H1 (cell line): ENCODE data around the gene ZYX. TPM values are rescaled to one million over a fixed set of nuclear protein-coding genes. Genes with fewer than 3 reads are reported as not detected.

ENCODE experiments used
- CTCF ChIA-PET: fragments of 300-600 bp; sonication (Branson Sonifier 250); formaldehyde crosslinking; loops from one replicate; lab custom pipeline; 2021; ENCODE audit not compliant: partially characterized antibody; lab: Charles Lee
- POLR2A ChIA-PET: fragments of 300-600 bp; sonication (Branson Sonifier 250); formaldehyde crosslinking; loops from one replicate; lab custom pipeline; 2021; ENCODE audit warnings: inconsistent platforms; ENCODE audit not compliant: partially characterized antibody; lab: Charles Lee
- DNase-seq, 2 experiments: peaks; one replicate each; pipeline versions ENCODE4 v3.0.0 to v3.0.0-alpha.2; 2010 to 2022; ENCODE audit warnings: low spot score in 2 of 2, low read depth in 1 of 2, mixed read lengths in 1 of 2
- FAIRE-seq: peaks from 2 replicates; lab custom pipeline; 2011; peaks lifted over from hg19 to GRCh38; lab: Jason Lieb, UNC
- H2AFZ ChIP-seq: 2 replicates; pipeline ENCODE4 v1.8.1; 2012; ENCODE audit warnings: low read length, inconsistent platforms
- H2AK5ac ChIP-seq: 2 replicates; pipeline ENCODE4 v1.6.1; 2013; ENCODE audit warnings: low read depth, low read length
- H2BK120ac ChIP-seq: replicated peaks from 2 replicates; pipeline ENCODE3; 2013; ENCODE audit warnings: low read depth, low read length, inconsistent platforms
- H2BK12ac ChIP-seq: 2 replicates; pipeline ENCODE4 v1.6.1; 2013; ENCODE audit warnings: low read depth, low read length
- H2BK15ac ChIP-seq: 2 replicates; pipeline ENCODE4 v1.6.1; 2013; ENCODE audit warnings: low read length
- H2BK20ac ChIP-seq: 2 replicates; pipeline ENCODE4 v1.6.1; 2013; ENCODE audit warnings: low read length
- H2BK5ac ChIP-seq: 2 replicates; pipeline ENCODE4 v1.6.1; 2013; ENCODE audit warnings: low read depth, low read length
- H3K14ac ChIP-seq: 2 replicates; pipeline ENCODE4 v1.6.1; 2013; ENCODE audit warnings: inconsistent platforms; ENCODE audit not compliant: insufficient read length
- H3K18ac ChIP-seq: 2 replicates; pipeline ENCODE4 v1.6.1; 2013; ENCODE audit warnings: low read length; ENCODE audit errors: extremely low read depth
- H3K23ac ChIP-seq: 2 replicates; pipeline ENCODE4 v1.6.1; 2013; ENCODE audit warnings: inconsistent platforms; ENCODE audit not compliant: insufficient read length
- H3K23me2 ChIP-seq: 2 replicates; pipeline ENCODE4 v1.6.1; 2013; ENCODE audit warnings: low read depth, low read length
- H3K27ac ChIP-seq: 2 replicates; pipeline ENCODE4 v1.6.1; 2011; ENCODE audit warnings: low read depth, low read length, inconsistent platforms
- H3K27me3 ChIP-seq, 4 experiments: replicated peaks in 1 of 4; 1 replicate in 1 of 4; 2 replicates in 3 of 4; pipeline versions ENCODE4 v1.6.1 to v1.8.1; 2011 to 2013; ENCODE audit warnings: low read length in 3 of 4, mild to moderate bottlenecking in 3 of 4, inconsistent platforms in 2 of 4, mixed read lengths in 2 of 4, moderate library complexity in 1 of 4; ENCODE audit not compliant: control insufficient read depth in 3 of 4, insufficient read depth in 3 of 4; ENCODE audit errors: extremely low read depth in 1 of 4
- H3K36me3 ChIP-seq, 4 experiments: 2 replicates each; pipeline versions ENCODE4 v1.6.1 to v1.8.1; 2011 to 2013; ENCODE audit warnings: mild to moderate bottlenecking in 4 of 4, low read length in 3 of 4, moderate library complexity in 2 of 4, control low read depth in 1 of 4, inconsistent platforms in 1 of 4; ENCODE audit not compliant: insufficient read depth in 4 of 4, control insufficient read depth in 2 of 4
- H3K4ac ChIP-seq: replicated peaks from 2 replicates; pipeline ENCODE3; 2013; ENCODE audit warnings: low read length, low read depth, mixed read lengths, inconsistent platforms; ENCODE audit not compliant: insufficient read length
- H3K4me1 ChIP-seq, 4 experiments: replicated peaks in 1 of 4; 1 replicate in 1 of 4; 2 replicates in 3 of 4; pipeline versions ENCODE4 v1.6.1 to v1.8.1; 2011 to 2013; ENCODE audit warnings: low read length in 3 of 4, inconsistent platforms in 2 of 4, mixed read lengths in 1 of 4; ENCODE audit not compliant: insufficient read depth in 4 of 4, control insufficient read depth in 3 of 4
- H3K4me2 ChIP-seq, 2 experiments: 2 replicates each; pipeline versions ENCODE4 v1.6.1 to v1.8.1; 2011 to 2013; ENCODE audit warnings: low read depth in 2 of 2, low read length in 2 of 2, control low read depth in 1 of 2, inconsistent platforms in 1 of 2, mild to moderate bottlenecking in 1 of 2; ENCODE audit not compliant: insufficient read depth in 1 of 2
- H3K4me3 ChIP-seq, 4 experiments: fragments of 200-600, 300-600 bp in 1 of 4; sonication (generic), shearing (Covaris generic), sonication (Bioruptor Twin) in 1 of 4; 2 replicates each; pipeline versions ENCODE4 v1.5.1 to v1.8.1; 2011 to 2016; ENCODE audit warnings: low read length in 4 of 4, low read depth in 3 of 4, control low read depth in 2 of 4, inconsistent platforms in 2 of 4, mild to moderate bottlenecking in 2 of 4, mixed read lengths in 1 of 4, moderate library complexity in 1 of 4; ENCODE audit not compliant: insufficient read depth in 2 of 4; ENCODE audit errors: extremely low read depth in 1 of 4
- H3K56ac ChIP-seq: replicated peaks from 2 replicates; pipeline ENCODE3; 2013; ENCODE audit warnings: low read depth, mild to moderate bottlenecking, mixed read lengths, low read length, inconsistent platforms; ENCODE audit not compliant: insufficient read length
- H3K79me1 ChIP-seq: 2 replicates; pipeline ENCODE4 v1.6.1; 2013; ENCODE audit warnings: low read depth, low read length, control low read depth
- H3K79me2 ChIP-seq, 2 experiments: 2 replicates each; pipeline versions ENCODE4 v1.6.1 to v1.8.1; 2012 to 2013; ENCODE audit warnings: low read length in 2 of 2, mild to moderate bottlenecking in 2 of 2, inconsistent platforms in 1 of 2; ENCODE audit not compliant: insufficient read depth in 2 of 2, control insufficient read depth in 1 of 2
- H3K9ac ChIP-seq, 4 experiments: replicated peaks in 1 of 4; 1 replicate in 1 of 4; 2 replicates in 3 of 4; pipeline versions ENCODE4 v1.6.1 to v1.8.1; 2011 to 2013; ENCODE audit warnings: low read depth in 3 of 4, low read length in 3 of 4, control low read depth in 2 of 4, mild to moderate bottlenecking in 2 of 4, moderate library complexity in 2 of 4, inconsistent platforms in 1 of 4; ENCODE audit errors: extremely low read depth in 1 of 4
- H3K9me3 ChIP-seq, 2 experiments: 2 replicates each; pipeline versions ENCODE4 v1.6.1 to v1.8.1; 2012 to 2013; ENCODE audit warnings: mild to moderate bottlenecking in 2 of 2, moderate library complexity in 2 of 2, control low read depth in 1 of 2, inconsistent platforms in 1 of 2, low read depth in 1 of 2, low read length in 1 of 2, mixed read lengths in 1 of 2; ENCODE audit not compliant: insufficient read depth in 2 of 2
- H4K20me1 ChIP-seq, 2 experiments: replicated peaks in 1 of 2; 2 replicates each; pipeline versions ENCODE3 to v1.8.1; 2011 to 2013; ENCODE audit warnings: inconsistent platforms in 2 of 2, low read length in 2 of 2, mild to moderate bottlenecking in 1 of 2; ENCODE audit not compliant: insufficient read depth in 2 of 2, control insufficient read depth in 1 of 2
- H4K5ac ChIP-seq: 2 replicates; pipeline ENCODE4 v1.6.1; 2013; ENCODE audit warnings: low read length, low read depth, mixed read lengths, inconsistent platforms; ENCODE audit not compliant: insufficient read length
- H4K8ac ChIP-seq: 2 replicates; pipeline ENCODE4 v1.8.0; 2013; ENCODE audit warnings: mild to moderate bottlenecking, moderate library complexity, low read length, inconsistent platforms; ENCODE audit not compliant: insufficient read depth; ENCODE audit errors: extremely low read depth
- H4K91ac ChIP-seq: replicated peaks from 2 replicates; pipeline ENCODE3; 2013; ENCODE audit warnings: low read length, mixed read lengths, inconsistent platforms; ENCODE audit not compliant: insufficient read length
- ASH2L ChIP-seq: fragments of 200-600, 300-600 bp; sonication (generic); IDR thresholded peaks from one replicate; pipeline ENCODE4 v1.7.1; 2017; ENCODE audit warnings: low read length
- KDM4A ChIP-seq: IDR thresholded peaks from one replicate; pipeline ENCODE4 v1.7.1; 2012; ENCODE audit warnings: low read depth, mild to moderate bottlenecking, moderate library complexity, low read length, inconsistent platforms; ENCODE audit not compliant: severe bottlenecking
- PHF8 ChIP-seq: fragments of 200-600 bp; sonication (generic); conservative IDR thresholded peaks from 2 replicates; pipeline ENCODE4 v1.7.1; 2012; ENCODE audit warnings: low read depth, mild to moderate bottlenecking, inconsistent platforms, low read length, moderate library complexity
- POLR2AphosphoS5 ChIP-seq: IDR thresholded peaks from 2 replicates; pipeline ENCODE4 v1.6.1; 2011; ENCODE audit warnings: low read depth, low read length
- RNF2 ChIP-seq: fragments of 200-900, 300-1000 bp; sonication (generic); IDR thresholded peaks from 2 replicates; pipeline ENCODE4 v1.7.1; 2016; ENCODE audit warnings: borderline replicate concordance, low read depth, mild to moderate bottlenecking, antibody characterized with exemption, low read length; ENCODE audit not compliant: poor library complexity, severe bottlenecking; ENCODE audit errors: missing control alignments
- SAP30 ChIP-seq: fragments of 300-600 bp; sonication (generic); IDR thresholded peaks from 2 replicates; pipeline ENCODE4 v1.7.1; 2012; ENCODE audit warnings: low read length, moderate library complexity, mild to moderate bottlenecking, inconsistent platforms; ENCODE audit not compliant: insufficient read depth, insufficient replicate concordance
- TEAD4 ChIP-seq: IDR thresholded peaks from 2 replicates; pipeline ENCODE4 v1.6.1; 2012; ENCODE audit warnings: low read depth, low read length, inconsistent platforms, mixed read lengths
- WGBS, 2 experiments: shearing (Covaris generic) in 1 of 2; methylation state at CpG; one replicate each; pipeline versions ENCODE4 v1.1.6 to v1.1.7; 2013 to 2015; ENCODE audit warnings: low lambda C conversion rate in 2 of 2, mixed read lengths in 2 of 2, inconsistent platforms in 1 of 2, low coverage in 1 of 2, missing lambda C conversion rate in 1 of 2; ENCODE audit not compliant: insufficient replicate concordance in 2 of 2, insufficient coverage in 1 of 2, insufficient read length in 1 of 2; ENCODE audit errors: extremely low coverage in 1 of 2, missing lambda C conversion rate in 1 of 2; 5-methylcytosine and 5-hydroxymethylcytosine counted together
- polyA plus RNA-seq, 7 experiments: library from polyadenylated mRNA; depleted of rRNA in 3 of 7; stranded (reverse) in 5 of 7; unstranded in 2 of 7; fragments of >200 nt in 5 of 7; fragments of 200-250 nt in 2 of 7; gene quantifications; 1 replicate in 5 of 7; 2 replicates in 1 of 7; 4 replicates in 1 of 7; pipeline versions ENCODE4 v1.2.1 to v1.2.3, GENCODE V29; 2011 to 2013; ENCODE audit warnings: missing spikeins in 2 of 7, mixed read lengths in 2 of 7
- total RNA-seq: library from RNA; stranded (reverse); fragmentation: NEBNext Ultra II Directional; extraction: Animal tissue kit (Norgen Biotek cat#: 25700); gene quantifications from 2 replicates; pipeline ENCODE4 v1.2.1, GENCODE V29; 2021

ZYX gene
- total and polyA plus RNA-seq, 2 of the 8 experiments (the other 6 are each of a cell fraction or from before 2014, with no cell fraction given): 40.6 to 159 TPM

DNA sequence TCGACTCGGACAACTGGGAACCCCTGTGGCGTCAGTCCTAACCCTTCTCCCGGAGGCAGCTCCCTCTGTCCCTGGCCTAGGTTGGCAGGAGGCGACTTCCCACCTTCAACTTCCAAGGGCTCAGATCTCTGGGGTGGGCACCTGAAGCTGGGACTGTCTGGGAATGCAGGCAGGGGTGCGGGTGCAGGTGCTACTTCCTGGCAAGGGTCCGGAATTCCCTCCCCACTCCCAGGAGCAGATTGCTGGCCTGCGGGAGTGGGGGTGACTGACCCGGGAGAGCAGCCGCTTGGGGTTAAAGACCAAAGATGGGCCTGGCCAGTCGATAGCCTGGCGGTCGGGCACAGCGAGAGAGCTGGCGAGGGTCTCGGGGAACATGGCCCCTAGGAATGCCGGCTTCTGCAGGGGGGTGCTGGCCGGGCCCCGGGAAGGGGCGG lies 27.1 kb downstream of the ZYX start:
- Histone ChIP-seq H3K23me2 (peaks cover 14% of the 10 kb centered on the region), H3K4ac (peak overlapping the region; percentile 91), H2BK15ac (peak overlapping the region; percentile 84), H3K79me2 (peaks cover 0 to 44% of the 10 kb centered on the region in 2 experiments; a peak in 3 of 4 replicates), H3K4me3 (peak overlapping the region; percentile 86 to 91 (median 88)), H2AK5ac (peak overlapping the region; percentile 96; the same call in 1 of the 2 replicates), H3K27ac (peak overlapping the region; percentile 71), H3K18ac (peak overlapping the region; percentile 78), H3K27me3 (no peaks in the 10 kb centered on the region), H2AFZ (no peak overlapping the region), H2BK20ac (peak overlapping the region; percentile 53; the same call in 1 of the 2 replicates), H3K79me1 (peaks cover 13% of the 10 kb centered on the region), H3K9me3 (no peaks in the 10 kb centered on the region), H3K23ac (no peak overlapping the region), H4K8ac (peak overlapping the region; percentile 69), H3K4me2 (peak overlapping the region; percentile 96 to 98), H3K4me1 (peaks cover 18 to 42% (median 31%) of the 10 kb centered on the region in 4 experiments), H4K91ac (peak overlapping the region; percentile 50), H4K5ac (peak overlapping the region; percentile 4), H2BK5ac (peak overlapping the region; percentile 94; the same call in 1 of the 2 replicates), H3K56ac (peak overlapping the region; percentile 56), H2BK120ac (peak overlapping the region; percentile 29), H3K36me3 (peaks cover 0 to 7% (median 3%) of the 10 kb centered on the region in 4 experiments; a peak in 4 of 8 replicates), H4K20me1 (peaks cover 3 to 6% of the 10 kb centered on the region in 2 experiments), H3K14ac (no peak overlapping the region), H3K9ac (peak overlapping the region in 3 of 4 experiments; percentile 67 to 77 (median 74); a peak in 6 of 7 replicates), H2BK12ac (peak overlapping the region; percentile 75; the same call in 1 of the 2 replicates)
- ChIA-PET CTCF (interaction anchor here (1.2 to 23.5 kb wide), 11 partner anchors 8 to 168 kb away, joined by 3 to 359 read pairs (median 7); partner anchors contain the start of gene ZYX), POLR2A (interaction anchor here (0.8 to 25.2 kb wide), 14 partner anchors 8 to 120 kb away, joined by 3 to 518 read pairs (median 4); partner anchors contain the start of genes CASP2 and ZYX)
- TF ChIP-seq SAP30 (no peak), PHF8 (0 out of 2 replicates have a peak, but pooled peaks have one; percentile 32), RNF2 (no peak), KDM4A (peak; percentile 33), POLR2AphosphoS5 (0 out of 2 replicates have a peak, but pooled peaks have one; percentile 4), ASH2L (peak; percentile 25), TEAD4 (0 out of 2 replicates have a peak, but pooled peaks have one; percentile 4)
- no peak for FAIRE-seq
- no peak for DNase-seq
- 3% methylated on average over 16 of the region's 20 CpGs; no CpG with 5 or more reads in 1 of the 2 experiments for WGBS, 2 experiments
